Memory B cell (primary cell): ENCODE data around the gene DNASE1L1.
A peak's percentile ranks its signal among the peaks of the same experiment; 100 is the strongest.

Source experiments
- ATAC-seq: fragments of 150-1000 bp; cut with Tn5 transposase; 2 replicates; pipeline ENCODE4 v1.10.0; 2021; ENCODE audit warnings: low read depth, mild to moderate bottlenecking, moderate library complexity
- DNase-seq, 2 donors: peaks; one replicate each; pipeline ENCODE4 v3.0.0; 2022; ENCODE audit warnings: low spot score in 2 of 2
- H3K27ac Mint-ChIP-seq: one replicate; pipeline ENCODE4 v1.8.0; 2022; ENCODE audit warnings: mild to moderate bottlenecking, moderate library complexity, mixed read lengths
- H3K27me3 Mint-ChIP-seq: one replicate; pipeline ENCODE4 v1.8.0; 2022; ENCODE audit warnings: mixed read lengths
- H3K36me3 Mint-ChIP-seq: one replicate; pipeline ENCODE4 v1.8.0; 2022; ENCODE audit warnings: mild to moderate bottlenecking, mixed read lengths
- H3K4me1 Mint-ChIP-seq: one replicate; pipeline ENCODE4 v1.8.0; 2022; ENCODE audit warnings: mixed read lengths
- H3K4me3 Mint-ChIP-seq: one replicate; pipeline ENCODE4 v1.8.0; 2022; ENCODE audit warnings: mild to moderate bottlenecking, moderate library complexity, mixed read lengths
- H3K9me3 Mint-ChIP-seq: one replicate; pipeline ENCODE4 v1.8.0; 2022; ENCODE audit warnings: mixed read lengths

Gene DNASE1L1

DNA sequence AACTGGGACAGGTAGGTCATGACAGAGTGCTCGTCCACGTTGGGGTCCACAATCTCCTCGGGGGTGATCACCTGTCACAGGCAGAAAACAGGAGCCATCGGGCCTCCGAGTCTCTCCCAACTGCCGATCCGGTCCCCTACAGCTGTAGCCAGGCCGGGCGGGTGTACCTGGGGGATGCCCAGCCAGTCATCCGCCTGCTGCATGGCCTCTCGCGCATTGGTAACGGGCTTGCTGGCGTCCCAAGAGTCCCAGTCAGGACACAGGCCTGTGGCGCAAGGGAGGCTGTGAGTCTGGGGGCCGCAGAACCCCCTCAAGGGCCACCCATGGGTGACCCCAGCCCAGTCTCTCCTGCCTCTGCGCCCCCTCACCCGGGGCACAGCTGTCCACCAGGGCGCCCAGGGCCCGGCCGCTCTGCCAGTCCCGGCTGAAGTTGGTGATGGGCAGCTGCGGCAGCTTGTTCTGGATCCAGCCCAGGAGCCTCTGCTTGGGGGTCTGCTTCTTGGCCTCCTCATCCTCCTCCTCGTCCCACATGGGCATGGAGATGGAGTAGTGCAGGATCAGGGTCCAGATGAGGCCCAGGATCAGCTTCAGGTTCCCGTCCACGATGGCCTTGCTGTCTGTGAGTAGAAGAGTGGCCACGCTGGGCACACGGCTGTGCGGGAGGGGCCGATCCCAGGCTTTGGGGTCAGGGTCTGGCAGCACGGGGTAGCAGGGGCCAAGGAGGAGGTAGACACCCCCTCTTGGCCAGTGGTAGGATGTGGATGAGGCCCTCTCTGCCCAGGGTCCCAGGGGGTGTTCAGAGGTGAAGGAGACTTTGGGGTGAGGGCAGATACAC is 41.4 kb downstream of the DNASE1L1 start:
- no peak for ATAC-seq
- Mint-ChIP-seq H3K4me3 (peak overlapping the region; percentile 93), H3K27me3 (no peaks in the 10 kb centered on the region), H3K36me3 (peaks cover 6% of the 10 kb centered on the region), H3K9me3 (no peaks in the 10 kb centered on the region), H3K27ac (peak overlapping the region; percentile 97), H3K4me1 (peaks cover 10% of the 10 kb centered on the region)
- no peak for DNase-seq

DNA sequence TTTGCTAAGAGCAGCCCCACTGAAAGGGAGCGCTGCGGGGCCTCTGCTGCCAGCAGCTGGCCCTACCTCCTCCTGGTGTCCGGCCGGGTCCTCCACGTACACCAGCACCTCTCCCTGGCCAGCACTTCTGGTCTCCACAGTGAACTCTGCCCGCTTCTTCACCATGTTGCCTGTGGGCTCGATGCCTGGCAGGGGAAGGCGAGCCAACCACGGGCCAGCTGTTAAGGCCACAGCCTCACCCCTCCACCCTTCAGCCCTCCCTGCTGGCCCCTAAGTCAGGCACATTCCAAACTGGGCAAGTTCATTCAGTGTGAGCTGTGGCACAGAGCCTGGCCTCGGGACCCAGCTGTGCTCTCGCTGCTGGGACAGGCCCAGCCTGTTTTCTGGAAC is 42.4 kb downstream of the DNASE1L1 start:
- ATAC-seq = no peak

DNA sequence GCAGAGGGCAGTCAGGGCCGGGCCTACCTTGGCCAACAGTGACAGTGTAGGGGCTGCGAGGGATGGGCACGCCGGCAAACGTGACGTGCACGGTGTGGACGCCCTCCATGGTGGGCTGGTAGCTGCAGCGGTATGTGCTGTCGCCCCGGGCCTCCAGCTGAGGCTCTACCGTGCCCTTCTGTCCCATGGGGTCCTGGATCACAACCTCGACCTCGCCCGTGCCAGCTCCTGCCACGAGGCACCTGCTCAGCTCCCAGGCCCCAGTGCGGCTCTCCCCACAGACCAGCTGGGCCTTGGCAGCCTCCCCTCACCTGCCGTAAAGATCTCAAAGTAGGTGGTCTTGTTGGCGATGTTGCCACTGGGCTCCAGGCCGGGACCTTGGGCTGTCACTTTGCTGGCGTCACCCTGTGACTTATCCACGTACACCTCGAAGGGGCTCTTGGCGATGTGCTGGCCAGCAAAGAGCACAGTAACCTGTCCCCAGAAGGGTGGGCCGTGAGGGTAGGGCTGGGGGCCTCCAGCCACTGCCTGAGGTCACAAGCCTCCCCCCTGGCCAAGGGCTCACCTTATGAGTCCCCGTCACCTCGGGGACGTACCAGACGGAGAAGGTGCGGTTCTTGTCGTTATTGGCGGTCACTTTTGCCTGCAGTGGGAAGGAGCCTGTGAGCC is 42.9 kb downstream of the DNASE1L1 start:
- DNase-seq (no peak), ATAC-seq (no peak)
- Mint-ChIP-seq H3K4me3 (no peak overlapping the region), H3K9me3 (no peaks in the 10 kb centered on the region), H3K36me3 (peaks cover 6% of the 10 kb centered on the region), H3K4me1 (peaks cover 4% of the 10 kb centered on the region), H3K27ac (peak overlapping the region; percentile 79), H3K27me3 (no peaks in the 10 kb centered on the region)

More for the DNA sequence above, 42.4 kb downstream of the DNASE1L1 start:
- DNase-seq = no peak
- peaks cover 6% of the 10 kb centered on the region for H3K36me3 Mint-ChIP-seq
- H3K9me3 Mint-ChIP-seq = no peaks in the 10 kb centered on the region
- H3K27ac Mint-ChIP-seq = peak overlapping the region; percentile 69
- no peak overlapping the region for H3K4me3 Mint-ChIP-seq
- H3K27me3 Mint-ChIP-seq = no peaks in the 10 kb centered on the region
- peaks cover 4% of the 10 kb centered on the region for H3K4me1 Mint-ChIP-seq

DNA sequence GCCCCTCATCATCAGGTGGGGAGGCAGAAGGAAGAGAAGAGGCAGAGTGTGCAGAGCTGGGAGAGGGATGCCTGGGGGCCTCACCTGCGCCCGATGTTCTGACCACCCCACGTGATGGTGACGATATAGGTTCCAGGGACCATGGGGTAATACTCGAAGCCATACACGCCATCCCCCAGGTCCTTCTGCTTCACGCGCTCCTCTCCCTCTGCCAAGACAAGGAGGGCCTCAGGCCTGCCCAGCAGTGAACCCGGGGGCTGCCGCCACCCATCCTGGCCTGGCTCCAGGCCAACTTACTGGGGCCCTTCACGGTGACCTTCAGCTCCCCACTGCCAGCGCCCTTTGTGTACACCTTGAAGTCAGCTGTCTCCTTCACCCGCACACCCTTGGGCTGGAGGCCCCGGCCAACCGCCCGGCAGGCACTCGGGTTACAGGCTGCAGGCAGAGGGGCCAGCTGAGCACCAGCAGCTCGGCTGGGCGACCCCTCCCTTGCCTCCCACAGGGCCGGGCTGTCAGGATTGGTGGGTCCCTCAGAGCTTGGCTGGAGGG is 43.9 kb downstream of the DNASE1L1 start:
- DNase-seq (no peak), ATAC-seq (no peak)
- peaks cover 4% of the 10 kb centered on the region for H3K4me1 Mint-ChIP-seq
- no peaks in the 10 kb centered on the region for H3K27me3 Mint-ChIP-seq
- peak overlapping the region; percentile 79 for H3K27ac Mint-ChIP-seq
- no peak overlapping the region for H3K4me3 Mint-ChIP-seq
- H3K9me3 Mint-ChIP-seq = no peaks in the 10 kb centered on the region
- H3K36me3 Mint-ChIP-seq = peaks cover 8% of the 10 kb centered on the region

DNA sequence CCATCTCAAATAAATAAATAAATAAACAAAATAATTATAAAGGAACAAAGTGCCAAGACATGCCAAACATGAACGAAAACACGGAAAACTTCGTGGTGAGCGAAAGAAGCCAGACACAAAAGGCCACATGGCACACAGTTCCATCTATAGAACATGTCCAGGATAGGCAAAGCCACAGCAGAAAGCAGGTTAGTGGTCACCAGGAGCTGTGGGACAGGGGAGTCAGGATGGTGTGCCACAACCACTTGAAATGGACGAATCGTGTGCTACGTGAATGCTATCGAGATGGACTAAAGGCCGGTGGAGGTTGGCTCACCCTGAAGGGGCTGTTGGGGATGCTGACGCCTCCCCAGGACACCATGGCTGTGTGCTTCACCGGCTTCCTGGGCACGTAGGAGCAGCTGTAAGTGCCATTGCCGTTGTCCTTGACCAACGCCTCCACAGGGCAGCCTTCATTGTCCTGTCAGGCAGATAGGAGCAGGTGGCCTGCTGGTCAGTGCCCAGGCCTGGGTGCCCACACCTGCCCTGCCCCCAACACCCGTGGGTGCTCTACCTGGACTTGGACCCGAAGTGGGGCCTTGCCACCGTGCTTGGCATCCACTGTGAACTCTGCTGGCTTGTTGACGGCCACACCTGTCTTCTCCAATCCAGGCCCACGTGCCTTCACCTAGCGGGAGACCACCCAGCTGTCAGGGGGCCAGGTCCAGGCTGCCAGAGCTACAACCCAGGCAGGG is 45.2 kb downstream of the DNASE1L1 start:
- Mint-ChIP-seq H3K27ac (no peak overlapping the region), H3K27me3 (no peaks in the 10 kb centered on the region), H3K9me3 (no peaks in the 10 kb centered on the region), H3K36me3 (peaks cover 8% of the 10 kb centered on the region), H3K4me3 (no peak overlapping the region), H3K4me1 (peaks cover 4% of the 10 kb centered on the region)
- ATAC-seq (no peak), DNase-seq (no peak)

DNA sequence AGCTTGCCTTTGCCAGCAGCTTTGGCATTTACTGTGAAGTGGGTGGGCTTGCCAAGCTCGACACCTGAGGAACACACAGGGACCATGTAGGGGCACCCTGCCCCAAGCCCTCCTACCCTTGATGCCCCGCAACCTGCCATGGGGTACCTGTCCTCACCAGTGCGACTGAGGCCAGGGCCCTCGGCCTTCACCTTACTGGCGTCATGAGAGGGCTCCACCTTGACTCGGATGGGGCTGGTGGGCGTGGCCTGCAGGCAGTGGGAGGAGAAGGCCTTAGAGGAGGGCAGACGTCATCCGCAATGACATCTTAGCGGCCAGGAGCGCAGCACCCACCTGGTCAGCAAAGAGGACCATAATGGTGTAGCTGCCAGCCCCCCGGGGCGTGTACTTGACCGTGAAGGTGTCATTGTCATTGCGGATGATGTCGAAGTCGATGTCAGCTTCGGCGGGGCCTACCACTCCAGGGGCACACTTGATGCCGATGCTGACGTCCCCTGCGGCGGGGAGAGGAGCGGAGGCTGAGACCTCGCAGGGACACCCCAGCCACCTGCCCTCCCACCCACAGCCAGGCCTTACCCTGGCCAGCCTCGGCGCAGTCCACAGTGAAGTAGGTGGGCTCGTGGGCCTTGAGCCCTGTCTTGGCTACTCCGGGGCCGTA is 46.8 kb downstream of the DNASE1L1 start:
- Mint-ChIP-seq H3K27me3 (no peaks in the 10 kb centered on the region), H3K9me3 (no peaks in the 10 kb centered on the region), H3K4me3 (no peak overlapping the region), H3K4me1 (no peaks in the 10 kb centered on the region), H3K27ac (no peak overlapping the region), H3K36me3 (peaks cover 10% of the 10 kb centered on the region)
- DNase-seq (no peak), ATAC-seq (no peak)

DNA sequence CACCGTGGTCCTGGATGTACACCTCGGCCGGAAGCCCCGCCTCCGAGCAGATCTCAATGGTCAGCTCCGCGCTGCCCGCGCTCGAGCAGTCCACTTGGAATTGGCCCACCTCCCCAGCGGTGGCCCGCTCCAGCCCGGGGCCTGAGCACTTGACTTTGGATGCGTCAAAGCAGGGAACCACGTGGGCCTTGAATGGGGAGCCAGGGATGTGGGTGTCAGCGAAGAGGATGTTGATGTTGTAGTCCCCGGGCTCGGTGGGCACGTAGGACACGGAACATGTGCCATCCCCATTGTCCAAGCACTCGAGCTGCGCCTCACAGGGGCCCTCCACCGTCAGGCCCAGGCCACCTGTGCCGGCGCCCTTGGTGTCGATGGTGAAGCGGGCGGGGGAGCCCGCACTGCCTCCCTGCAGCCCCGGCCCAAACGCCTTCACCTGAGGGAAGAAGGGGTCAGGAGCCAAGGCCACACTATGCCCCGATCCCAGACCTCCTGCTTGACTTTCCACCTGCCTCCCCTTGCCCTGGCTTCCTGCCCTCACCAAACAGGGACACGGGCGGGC is 48.8 kb downstream of the DNASE1L1 start:
- Mint-ChIP-seq H3K27me3 (no peaks in the 10 kb centered on the region), H3K9me3 (no peaks in the 10 kb centered on the region), H3K27ac (no peak overlapping the region), H3K36me3 (peaks cover 13% of the 10 kb centered on the region), H3K4me3 (no peak overlapping the region), H3K4me1 (no peaks in the 10 kb centered on the region)
- ATAC-seq (no peak), DNase-seq (no peak)

DNA sequence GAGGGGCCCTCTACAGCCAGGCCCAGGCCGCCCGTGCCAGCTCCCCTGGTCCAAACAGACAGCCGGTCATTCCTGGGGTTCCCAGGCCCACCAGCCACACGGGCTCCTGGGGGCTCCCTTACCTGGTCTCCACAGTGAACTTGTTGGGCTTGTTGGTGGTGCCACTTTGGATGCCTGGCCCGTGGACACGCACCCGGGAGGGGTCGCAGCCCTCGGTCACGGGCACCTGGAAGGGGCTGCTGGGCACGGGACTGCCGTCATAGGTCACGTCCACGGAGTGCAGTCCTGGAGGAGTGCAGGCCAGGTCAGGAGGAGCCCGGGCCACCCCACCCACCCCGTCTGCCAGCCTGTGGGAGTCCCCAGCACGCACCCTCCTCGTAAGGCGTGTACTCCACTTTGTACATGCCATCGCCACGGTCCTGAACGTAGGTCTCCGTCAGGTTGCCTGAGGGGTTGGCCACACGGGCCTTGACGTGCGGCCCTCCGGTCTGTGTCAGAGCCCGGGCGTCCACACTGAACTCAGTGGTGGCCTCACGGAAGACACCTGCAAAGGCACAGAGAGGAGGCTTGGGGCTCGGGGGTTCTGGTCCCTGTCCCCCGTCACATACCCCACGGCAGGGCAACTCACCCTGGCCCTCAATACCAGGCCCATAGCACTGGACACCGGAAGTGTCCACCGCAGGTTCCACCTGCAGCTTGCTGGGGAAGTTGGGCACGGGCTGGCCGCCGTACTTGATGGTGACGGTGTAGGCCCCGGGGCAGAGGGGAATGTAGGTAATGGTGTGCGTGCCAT is 49.5 kb downstream of the DNASE1L1 start:
- DNase-seq (no peak), ATAC-seq (no peak)
- no peak overlapping the region for H3K4me3 Mint-ChIP-seq
- no peaks in the 10 kb centered on the region for H3K27me3 Mint-ChIP-seq
- peaks cover 13% of the 10 kb centered on the region for H3K36me3 Mint-ChIP-seq
- H3K27ac Mint-ChIP-seq = no peak overlapping the region
- H3K4me1 Mint-ChIP-seq = no peaks in the 10 kb centered on the region
- H3K9me3 Mint-ChIP-seq = no peaks in the 10 kb centered on the region

DNA sequence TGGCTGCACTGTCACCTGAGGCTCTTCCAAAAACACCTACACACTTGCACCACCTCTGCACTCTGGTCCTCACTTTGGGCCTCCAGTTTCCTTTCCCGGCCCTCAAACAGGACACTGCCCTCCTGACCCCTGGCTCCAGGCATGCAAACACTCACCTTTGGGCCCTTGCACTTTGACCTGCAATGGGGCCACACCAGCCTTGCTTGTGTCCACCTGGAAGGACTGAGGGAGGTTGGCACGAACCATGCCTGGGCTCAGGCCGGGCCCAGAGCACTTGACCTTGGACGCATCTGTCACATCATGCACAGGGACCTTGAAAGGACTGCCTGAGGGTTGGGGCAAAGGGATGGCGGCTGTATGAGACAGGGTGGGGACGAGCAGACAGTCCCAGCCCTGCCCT is 50.2 kb downstream of the DNASE1L1 start:
- H3K4me1 Mint-ChIP-seq = no peaks in the 10 kb centered on the region

DNA sequence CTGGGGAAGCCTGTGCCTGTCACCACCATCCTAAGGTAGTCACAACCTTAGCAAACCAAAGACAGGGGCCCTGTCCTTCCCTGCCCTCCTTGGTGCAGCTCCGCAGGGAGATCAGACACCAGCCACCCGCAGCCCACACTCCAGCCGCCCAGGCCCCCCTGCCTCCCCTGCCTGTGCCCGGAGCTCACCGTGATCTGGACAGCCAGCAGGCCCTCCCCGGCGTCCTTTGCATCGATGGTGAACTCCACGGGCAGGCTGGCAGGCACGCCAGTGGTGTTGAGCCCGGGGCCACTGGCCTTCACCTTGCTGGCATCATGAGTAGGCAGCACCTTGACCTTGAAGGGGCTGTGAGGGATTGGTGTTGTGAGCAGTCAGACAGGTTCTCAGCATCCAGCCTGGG is 51.0 kb downstream of the DNASE1L1 start:
- H3K4me1 Mint-ChIP-seq = no peaks in the 10 kb centered on the region
- ATAC-seq = no peak
- H3K36me3 Mint-ChIP-seq = peaks cover 10% of the 10 kb centered on the region
- DNase-seq = no peak
- no peak overlapping the region for H3K4me3 Mint-ChIP-seq
- no peaks in the 10 kb centered on the region for H3K9me3 Mint-ChIP-seq
- no peak overlapping the region for H3K27ac Mint-ChIP-seq
- H3K27me3 Mint-ChIP-seq = no peaks in the 10 kb centered on the region

More for the DNA sequence above, 50.2 kb downstream of the DNASE1L1 start:
- Mint-ChIP-seq H3K9me3 (no peaks in the 10 kb centered on the region), H3K36me3 (peaks cover 13% of the 10 kb centered on the region), H3K27me3 (no peaks in the 10 kb centered on the region), H3K27ac (peak overlapping the region; percentile 62), H3K4me3 (no peak overlapping the region)
- DNase-seq (no peak), ATAC-seq (no peak)

DNA sequence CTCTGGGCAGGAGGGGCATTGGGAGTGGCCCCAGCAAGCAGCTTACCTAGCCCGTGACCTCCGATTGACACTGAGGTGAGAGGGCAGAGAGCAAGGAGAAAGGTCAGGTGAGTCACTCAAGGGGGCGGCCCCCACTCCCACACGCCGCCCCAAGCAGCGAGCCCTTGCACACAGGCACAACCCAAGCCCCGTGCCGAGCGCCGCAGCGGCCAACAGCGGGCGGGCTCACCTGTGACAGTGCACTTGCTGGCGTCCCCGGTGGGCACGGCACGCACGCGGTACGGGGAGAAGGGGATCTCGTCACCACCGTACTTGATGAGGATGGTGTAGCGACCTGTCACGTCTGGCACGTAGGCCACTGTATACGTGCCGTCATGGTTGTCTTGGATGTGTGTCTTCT is 51.8 kb downstream of the DNASE1L1 start:
- Mint-ChIP-seq H3K27me3 (no peaks in the 10 kb centered on the region), H3K4me3 (no peak overlapping the region), H3K9me3 (no peaks in the 10 kb centered on the region), H3K27ac (no peak overlapping the region), H3K4me1 (no peaks in the 10 kb centered on the region), H3K36me3 (peaks cover 10% of the 10 kb centered on the region)
- DNase-seq = no peak
- ATAC-seq = no peak

DNA sequence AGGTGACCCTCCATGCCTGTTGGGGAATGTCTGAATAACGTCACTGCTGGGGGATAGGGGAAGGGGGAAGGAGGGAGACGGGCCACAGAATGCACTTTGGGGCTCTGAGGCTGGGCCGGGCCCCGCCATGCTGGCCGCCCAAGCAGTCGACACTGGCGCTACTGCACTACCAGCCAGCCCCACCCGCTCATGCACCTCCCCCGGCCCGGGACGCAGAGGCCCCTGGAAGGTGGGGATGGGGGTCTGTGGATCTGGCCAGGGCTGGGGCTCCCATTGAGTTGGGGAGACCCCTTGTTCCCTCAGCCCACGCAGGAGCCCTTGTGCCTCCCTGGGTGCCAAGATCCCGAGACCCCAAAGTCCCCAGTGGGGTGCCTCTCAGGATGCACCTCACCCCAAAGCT is 52.5 kb downstream of the DNASE1L1 start:
- no peak for ATAC-seq
- Mint-ChIP-seq H3K9me3 (no peaks in the 10 kb centered on the region), H3K27ac (no peak overlapping the region), H3K36me3 (peaks cover 10% of the 10 kb centered on the region), H3K4me1 (peaks cover 1% of the 10 kb centered on the region), H3K4me3 (no peak overlapping the region), H3K27me3 (no peaks in the 10 kb centered on the region)
- DNase-seq = no peak

DNA sequence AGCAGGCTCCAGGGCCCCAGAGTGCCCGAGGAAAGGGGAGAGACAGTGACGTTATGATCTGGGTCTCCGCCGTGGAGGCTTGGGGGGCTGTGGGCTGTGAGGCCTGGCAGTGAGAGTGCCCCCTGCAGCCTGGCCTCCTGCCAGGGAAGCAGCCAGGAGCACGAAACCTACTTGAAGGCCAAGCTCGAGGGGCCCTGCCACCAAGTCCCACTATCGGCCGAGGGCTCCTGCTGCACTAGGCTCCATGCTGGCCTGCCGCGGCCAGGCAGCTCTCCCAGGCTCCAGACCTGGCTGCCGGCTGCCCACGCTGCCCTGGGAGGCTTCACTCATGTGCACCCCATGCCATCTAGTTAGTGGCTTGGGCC is 53.3 kb downstream of the DNASE1L1 start:
- no peak overlapping the region for H3K27ac Mint-ChIP-seq
- no peak overlapping the region for H3K4me3 Mint-ChIP-seq
- H3K4me1 Mint-ChIP-seq = peaks cover 4% of the 10 kb centered on the region
- no peaks in the 10 kb centered on the region for H3K27me3 Mint-ChIP-seq
- DNase-seq (no peak), ATAC-seq (no peak)
- no peaks in the 10 kb centered on the region for H3K9me3 Mint-ChIP-seq
- H3K36me3 Mint-ChIP-seq = peaks cover 10% of the 10 kb centered on the region
